WTC11 (cell line): ENCODE results near the gene ENPP7. TPM values are rescaled to one million over a fixed set of nuclear protein-coding genes. Genes with fewer than 3 reads are reported as not detected.

Experiments
- ATAC-seq: fragments of 200-7000 bp; cut with Tn5 transposase; 2 replicates; pipeline ENCODE4 v1.10.0; 2021; ENCODE audit warnings: mild to moderate bottlenecking, moderate library complexity
- CTCF ChIA-PET: fragments of 300-600 bp; sonication (Branson Sonifier 250); formaldehyde crosslinking; loops from one replicate; lab custom pipeline; 2021; ENCODE audit warnings: antibody characterized with exemption; lab: Charles Lee
- POLR2A ChIA-PET: fragments of 350-600 bp; sonication (Branson Sonifier 250); formaldehyde crosslinking; loops from one replicate; lab custom pipeline; 2021; ENCODE audit warnings: antibody characterized with exemption; lab: Charles Lee
- DNase-seq: peaks from one replicate; pipeline ENCODE4 v3.0.0; 2021; ENCODE audit warnings: low spot score
- H3K27ac Mint-ChIP-seq: 2 replicates; pipeline ENCODE4 v1.8.0; 2021; ENCODE audit warnings: mixed read lengths
- H3K27me3 Mint-ChIP-seq: 2 replicates; pipeline ENCODE4 v1.8.0; 2021; ENCODE audit warnings: low read depth, mild to moderate bottlenecking, moderate library complexity, mixed read lengths
- H3K36me3 Mint-ChIP-seq: 2 replicates; pipeline ENCODE4 v1.8.0; 2021; ENCODE audit warnings: mixed read lengths
- H3K4me1 Mint-ChIP-seq: 2 replicates; pipeline ENCODE4 v1.8.0; 2022; ENCODE audit warnings: mixed read lengths
- H3K4me3 Mint-ChIP-seq: 2 replicates; pipeline ENCODE4 v1.8.0; 2021; ENCODE audit warnings: mild to moderate bottlenecking, moderate library complexity, mixed read lengths
- H3K9me3 Mint-ChIP-seq: 2 replicates; pipeline ENCODE4 v1.8.0; 2021; ENCODE audit warnings: mixed read lengths
- ATF6 ChIP-seq: sonication (generic); formaldehyde crosslinking; IDR thresholded peaks from 2 replicates; pipeline ENCODE4 v1.8.1; 2023; ENCODE audit warnings: mild to moderate bottlenecking, missing genetic modification reagents
- MLX ChIP-seq: sonication (generic); formaldehyde crosslinking; IDR thresholded peaks from 2 replicates; pipeline ENCODE4 v1.8.1; 2023; ENCODE audit warnings: mild to moderate bottlenecking, missing genetic modification reagents, moderate library complexity
- NR1H2 ChIP-seq: sonication (generic); formaldehyde crosslinking; IDR thresholded peaks from 2 replicates; pipeline ENCODE4 v1.9.0; 2021; ENCODE audit warnings: mild to moderate bottlenecking, moderate library complexity, missing genetic modification reagents
- NR2C2 ChIP-seq: sonication (generic); formaldehyde crosslinking; IDR thresholded peaks from 2 replicates; pipeline ENCODE4 v1.8.0; 2022; ENCODE audit warnings: mild to moderate bottlenecking, missing genetic modification reagents
- NR3C1 ChIP-seq: sonication (generic); formaldehyde crosslinking; conservative IDR thresholded peaks from 2 replicates; pipeline ENCODE4 v1.8.1; 2023; ENCODE audit warnings: low read depth, mild to moderate bottlenecking, missing genetic modification reagents
- total RNA-seq: library from RNA; stranded (reverse); gene quantifications from 3 replicates; pipeline ENCODE4 v1.2.3, GENCODE V29; 2021
- TF ChIP-seq, protein P1 (sequence below): sonication (generic); formaldehyde crosslinking; IDR thresholded peaks from 2 replicates; pipeline ENCODE4 v1.8.0; 2022; ENCODE audit warnings: missing genetic modification reagents
- TF ChIP-seq, protein P2 (sequence below): fragments of 250-450 bp; sonication (Bioruptor Pico); IDR thresholded peaks from 2 replicates; pipeline ENCODE4 v1.9.0; 2021; ENCODE audit warnings: mild to moderate bottlenecking
- TF ChIP-seq, protein P3 (sequence below): fragments of 250-450 bp; sonication (Bioruptor Pico); IDR thresholded peaks from 2 replicates; pipeline ENCODE4 v1.8.0; 2021; ENCODE audit warnings: mild to moderate bottlenecking
- TF ChIP-seq, protein P4 (sequence below): sonication (generic); formaldehyde crosslinking; IDR thresholded peaks from 2 replicates; pipeline ENCODE4 v1.8.1; 2023; ENCODE audit warnings: mild to moderate bottlenecking, missing genetic modification reagents, borderline replicate concordance
- TF ChIP-seq, protein P5 (sequence below): fragments of 250-450 bp; sonication (Bioruptor Pico); IDR thresholded peaks from 2 replicates; pipeline ENCODE4 v1.9.0; 2021; ENCODE audit warnings: mild to moderate bottlenecking

The ENPP7 gene
- total RNA-seq, 1 experiment from 2014 or later = not detected

- TF ChIP-seq, protein P1, sequence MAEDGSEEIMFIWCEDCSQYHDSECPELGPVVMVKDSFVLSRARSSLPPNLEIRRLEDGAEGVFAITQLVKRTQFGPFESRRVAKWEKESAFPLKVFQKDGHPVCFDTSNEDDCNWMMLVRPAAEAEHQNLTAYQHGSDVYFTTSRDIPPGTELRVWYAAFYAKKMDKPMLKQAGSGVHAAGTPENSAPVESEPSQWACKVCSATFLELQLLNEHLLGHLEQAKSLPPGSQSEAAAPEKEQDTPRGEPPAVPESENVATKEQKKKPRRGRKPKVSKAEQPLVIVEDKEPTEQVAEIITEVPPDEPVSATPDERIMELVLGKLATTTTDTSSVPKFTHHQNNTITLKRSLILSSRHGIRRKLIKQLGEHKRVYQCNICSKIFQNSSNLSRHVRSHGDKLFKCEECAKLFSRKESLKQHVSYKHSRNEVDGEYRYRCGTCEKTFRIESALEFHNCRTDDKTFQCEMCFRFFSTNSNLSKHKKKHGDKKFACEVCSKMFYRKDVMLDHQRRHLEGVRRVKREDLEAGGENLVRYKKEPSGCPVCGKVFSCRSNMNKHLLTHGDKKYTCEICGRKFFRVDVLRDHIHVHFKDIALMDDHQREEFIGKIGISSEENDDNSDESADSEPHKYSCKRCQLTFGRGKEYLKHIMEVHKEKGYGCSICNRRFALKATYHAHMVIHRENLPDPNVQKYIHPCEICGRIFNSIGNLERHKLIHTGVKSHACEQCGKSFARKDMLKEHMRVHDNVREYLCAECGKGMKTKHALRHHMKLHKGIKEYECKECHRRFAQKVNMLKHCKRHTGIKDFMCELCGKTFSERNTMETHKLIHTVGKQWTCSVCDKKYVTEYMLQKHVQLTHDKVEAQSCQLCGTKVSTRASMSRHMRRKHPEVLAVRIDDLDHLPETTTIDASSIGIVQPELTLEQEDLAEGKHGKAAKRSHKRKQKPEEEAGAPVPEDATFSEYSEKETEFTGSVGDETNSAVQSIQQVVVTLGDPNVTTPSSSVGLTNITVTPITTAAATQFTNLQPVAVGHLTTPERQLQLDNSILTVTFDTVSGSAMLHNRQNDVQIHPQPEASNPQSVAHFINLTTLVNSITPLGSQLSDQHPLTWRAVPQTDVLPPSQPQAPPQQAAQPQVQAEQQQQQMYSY = no peak
- TF ChIP-seq, protein P2, sequence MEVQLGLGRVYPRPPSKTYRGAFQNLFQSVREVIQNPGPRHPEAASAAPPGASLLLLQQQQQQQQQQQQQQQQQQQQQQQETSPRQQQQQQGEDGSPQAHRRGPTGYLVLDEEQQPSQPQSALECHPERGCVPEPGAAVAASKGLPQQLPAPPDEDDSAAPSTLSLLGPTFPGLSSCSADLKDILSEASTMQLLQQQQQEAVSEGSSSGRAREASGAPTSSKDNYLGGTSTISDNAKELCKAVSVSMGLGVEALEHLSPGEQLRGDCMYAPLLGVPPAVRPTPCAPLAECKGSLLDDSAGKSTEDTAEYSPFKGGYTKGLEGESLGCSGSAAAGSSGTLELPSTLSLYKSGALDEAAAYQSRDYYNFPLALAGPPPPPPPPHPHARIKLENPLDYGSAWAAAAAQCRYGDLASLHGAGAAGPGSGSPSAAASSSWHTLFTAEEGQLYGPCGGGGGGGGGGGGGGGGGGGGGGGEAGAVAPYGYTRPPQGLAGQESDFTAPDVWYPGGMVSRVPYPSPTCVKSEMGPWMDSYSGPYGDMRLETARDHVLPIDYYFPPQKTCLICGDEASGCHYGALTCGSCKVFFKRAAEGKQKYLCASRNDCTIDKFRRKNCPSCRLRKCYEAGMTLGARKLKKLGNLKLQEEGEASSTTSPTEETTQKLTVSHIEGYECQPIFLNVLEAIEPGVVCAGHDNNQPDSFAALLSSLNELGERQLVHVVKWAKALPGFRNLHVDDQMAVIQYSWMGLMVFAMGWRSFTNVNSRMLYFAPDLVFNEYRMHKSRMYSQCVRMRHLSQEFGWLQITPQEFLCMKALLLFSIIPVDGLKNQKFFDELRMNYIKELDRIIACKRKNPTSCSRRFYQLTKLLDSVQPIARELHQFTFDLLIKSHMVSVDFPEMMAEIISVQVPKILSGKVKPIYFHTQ = no peak
- TF ChIP-seq NR3C1 (no peak), NR2C2 (CRISPR knock-in tag) (no peak)
- TF ChIP-seq, protein P3, sequence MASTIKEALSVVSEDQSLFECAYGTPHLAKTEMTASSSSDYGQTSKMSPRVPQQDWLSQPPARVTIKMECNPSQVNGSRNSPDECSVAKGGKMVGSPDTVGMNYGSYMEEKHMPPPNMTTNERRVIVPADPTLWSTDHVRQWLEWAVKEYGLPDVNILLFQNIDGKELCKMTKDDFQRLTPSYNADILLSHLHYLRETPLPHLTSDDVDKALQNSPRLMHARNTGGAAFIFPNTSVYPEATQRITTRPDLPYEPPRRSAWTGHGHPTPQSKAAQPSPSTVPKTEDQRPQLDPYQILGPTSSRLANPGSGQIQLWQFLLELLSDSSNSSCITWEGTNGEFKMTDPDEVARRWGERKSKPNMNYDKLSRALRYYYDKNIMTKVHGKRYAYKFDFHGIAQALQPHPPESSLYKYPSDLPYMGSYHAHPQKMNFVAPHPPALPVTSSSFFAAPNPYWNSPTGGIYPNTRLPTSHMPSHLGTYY = no peak
- TF ChIP-seq, protein P4, sequence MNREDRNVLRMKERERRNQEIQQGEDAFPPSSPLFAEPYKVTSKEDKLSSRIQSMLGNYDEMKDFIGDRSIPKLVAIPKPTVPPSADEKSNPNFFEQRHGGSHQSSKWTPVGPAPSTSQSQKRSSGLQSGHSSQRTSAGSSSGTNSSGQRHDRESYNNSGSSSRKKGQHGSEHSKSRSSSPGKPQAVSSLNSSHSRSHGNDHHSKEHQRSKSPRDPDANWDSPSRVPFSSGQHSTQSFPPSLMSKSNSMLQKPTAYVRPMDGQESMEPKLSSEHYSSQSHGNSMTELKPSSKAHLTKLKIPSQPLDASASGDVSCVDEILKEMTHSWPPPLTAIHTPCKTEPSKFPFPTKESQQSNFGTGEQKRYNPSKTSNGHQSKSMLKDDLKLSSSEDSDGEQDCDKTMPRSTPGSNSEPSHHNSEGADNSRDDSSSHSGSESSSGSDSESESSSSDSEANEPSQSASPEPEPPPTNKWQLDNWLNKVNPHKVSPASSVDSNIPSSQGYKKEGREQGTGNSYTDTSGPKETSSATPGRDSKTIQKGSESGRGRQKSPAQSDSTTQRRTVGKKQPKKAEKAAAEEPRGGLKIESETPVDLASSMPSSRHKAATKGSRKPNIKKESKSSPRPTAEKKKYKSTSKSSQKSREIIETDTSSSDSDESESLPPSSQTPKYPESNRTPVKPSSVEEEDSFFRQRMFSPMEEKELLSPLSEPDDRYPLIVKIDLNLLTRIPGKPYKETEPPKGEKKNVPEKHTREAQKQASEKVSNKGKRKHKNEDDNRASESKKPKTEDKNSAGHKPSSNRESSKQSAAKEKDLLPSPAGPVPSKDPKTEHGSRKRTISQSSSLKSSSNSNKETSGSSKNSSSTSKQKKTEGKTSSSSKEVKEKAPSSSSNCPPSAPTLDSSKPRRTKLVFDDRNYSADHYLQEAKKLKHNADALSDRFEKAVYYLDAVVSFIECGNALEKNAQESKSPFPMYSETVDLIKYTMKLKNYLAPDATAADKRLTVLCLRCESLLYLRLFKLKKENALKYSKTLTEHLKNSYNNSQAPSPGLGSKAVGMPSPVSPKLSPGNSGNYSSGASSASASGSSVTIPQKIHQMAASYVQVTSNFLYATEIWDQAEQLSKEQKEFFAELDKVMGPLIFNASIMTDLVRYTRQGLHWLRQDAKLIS (CRISPR knock-in tag) = no peak
Observed at GRCh38 chr17:79698146-79698846, 32.4 kb upstream of the ENPP7 start (continued).

- Mint-ChIP-seq H3K27ac (peak overlapping the region; percentile 63; the same call in 1 of the 2 replicates), H3K27me3 (no peaks in the 10 kb centered on the region), H3K4me1 (peaks cover 51% of the 10 kb centered on the region), H3K4me3 (no peak overlapping the region), H3K36me3 (no peaks in the 10 kb centered on the region), H3K9me3 (no peaks in the 10 kb centered on the region)
- ATAC-seq (peak; percentile 65), DNase-seq (peak; percentile 60)
- TF ChIP-seq, protein P5, sequence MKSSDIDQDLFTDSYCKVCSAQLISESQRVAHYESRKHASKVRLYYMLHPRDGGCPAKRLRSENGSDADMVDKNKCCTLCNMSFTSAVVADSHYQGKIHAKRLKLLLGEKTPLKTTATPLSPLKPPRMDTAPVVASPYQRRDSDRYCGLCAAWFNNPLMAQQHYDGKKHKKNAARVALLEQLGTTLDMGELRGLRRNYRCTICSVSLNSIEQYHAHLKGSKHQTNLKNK (CRISPR knock-in tag) = no peak
- TF ChIP-seq NR1H2 (CRISPR knock-in tag) (no peak), ATF6 (CRISPR knock-in tag) (no peak), MLX (CRISPR knock-in tag) (no peak)
- TF ChIP-seq, protein P1 = no peak
- TF ChIP-seq, protein P3 = no peak
- ChIA-PET POLR2A (no interaction called here), CTCF (interaction anchor here (1.0 to 1.7 kb wide), 3 partner anchors 9 to 42 kb away, joined by 3 to 6 read pairs (median 4); no protein-coding TSS in a partner anchor)
Observed at GRCh38 chr17:79699386-79700036, 31.2 kb upstream of the ENPP7 start.
